ENCODE results near the gene CATSPERD.

The CATSPERD gene

DNA sequence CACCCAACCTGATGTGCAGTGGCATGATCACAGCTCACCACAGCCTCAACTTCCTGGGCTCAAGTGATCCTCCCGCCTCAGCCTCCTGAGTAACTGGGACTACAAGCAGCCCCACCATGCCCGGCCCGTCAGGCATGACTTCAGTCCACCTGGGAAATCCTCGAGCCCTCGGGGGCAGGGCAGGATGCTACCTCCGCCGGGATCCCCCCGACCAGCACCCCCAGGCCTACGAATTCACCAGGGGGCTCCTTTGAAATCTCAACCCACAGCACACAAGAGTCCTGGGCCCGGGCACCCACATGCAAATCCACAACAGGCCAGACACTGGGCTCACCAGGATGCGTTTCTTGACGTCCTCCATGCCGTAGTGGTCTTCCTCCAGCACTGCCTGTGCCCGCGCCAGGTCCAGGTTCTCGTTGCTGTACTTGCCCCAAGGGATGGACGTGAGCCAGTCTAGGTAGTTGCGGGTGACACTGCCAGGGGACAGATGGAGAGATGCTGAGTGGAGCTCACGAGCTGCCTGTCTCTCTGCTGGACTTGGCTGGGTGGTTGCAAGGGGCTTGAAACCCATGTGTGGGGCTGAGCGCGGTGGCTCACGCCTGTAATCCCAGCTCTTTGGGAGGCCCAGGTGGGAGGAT lies 19.9 kb upstream of the CATSPERD start:
- TF ChIP-seq GATA3 (IDR thresholded peaks at IDR 0.05; ENCODE audit: low read depth, low read length) (no peak), GATA2 (IDR thresholded peaks at IDR 0.05; ENCODE audit: low read depth, low read length) (no peak)

DNA sequence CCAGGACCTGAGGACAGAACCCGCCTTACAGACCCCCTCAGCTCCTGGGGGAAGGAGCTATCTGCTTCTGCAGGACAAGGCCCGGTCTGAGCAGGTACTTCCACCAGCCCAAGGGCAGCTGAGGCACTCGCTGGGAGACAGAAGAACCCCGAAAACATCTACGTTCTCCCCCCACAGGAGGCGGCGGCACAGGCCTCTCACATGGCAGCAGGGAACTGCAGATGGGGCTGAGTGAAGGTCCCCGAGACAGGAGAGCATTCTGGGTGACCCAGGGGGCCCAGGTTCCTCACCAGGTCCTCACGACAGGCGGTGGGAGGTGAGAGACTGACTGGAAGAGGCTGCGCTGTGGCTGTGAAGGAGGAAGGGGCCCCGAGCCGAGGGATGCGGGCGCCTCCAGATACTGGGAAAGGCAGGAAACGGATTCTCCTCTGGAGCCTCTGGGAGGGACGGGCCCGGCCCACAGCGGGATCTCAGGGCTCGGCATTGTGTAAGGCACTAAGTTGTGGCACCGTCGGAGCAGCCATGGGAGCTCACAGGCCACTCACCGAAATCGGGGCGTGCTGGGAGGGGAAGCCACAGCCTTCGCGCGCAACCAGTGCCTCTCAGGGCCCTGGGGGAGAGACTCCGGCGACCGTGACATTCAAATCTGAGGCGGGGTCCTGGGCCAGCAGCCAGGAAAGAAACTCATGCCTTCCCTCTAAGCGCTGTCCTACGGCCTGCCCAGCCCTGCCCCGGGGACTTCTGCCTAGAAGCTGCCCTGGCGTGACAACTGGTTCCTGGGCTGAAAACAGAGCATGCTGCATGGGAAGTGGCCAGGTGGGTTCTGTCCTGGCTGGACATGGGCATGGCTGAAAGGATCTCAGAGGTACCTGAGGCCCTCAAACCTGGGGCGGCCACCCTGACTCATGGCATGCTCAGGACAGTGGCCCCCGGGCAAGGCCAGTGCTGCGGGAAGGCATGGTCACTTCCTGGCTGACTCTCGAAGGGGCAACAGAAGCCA lies 16.3 kb upstream of the CATSPERD start:
- no peak for TF ChIP-seq GATA2 (IDR thresholded peaks at IDR 0.05; ENCODE audit: low read depth, low read length)
- TF ChIP-seq GATA3 (IDR thresholded peaks at IDR 0.05; ENCODE audit: low read depth, low read length), result no peak

GRCh38 chr19:5705552-5705951 lies 14.9 kb upstream of the CATSPERD start:
- TF ChIP-seq GATA2 (IDR thresholded peaks at IDR 0.05; ENCODE audit: low read depth, low read length) (no peak), GATA3 (IDR thresholded peaks at IDR 0.05; ENCODE audit: low read depth, low read length) (no peak)

GRCh38 chr19:5706876-5707573 lies 13.4 kb upstream of the CATSPERD start:
- TF ChIP-seq GATA3 (IDR thresholded peaks at IDR 0.05; ENCODE audit: low read depth, low read length), result no peak
- no peak for TF ChIP-seq GATA2 (IDR thresholded peaks at IDR 0.05; ENCODE audit: low read depth, low read length)

DNA sequence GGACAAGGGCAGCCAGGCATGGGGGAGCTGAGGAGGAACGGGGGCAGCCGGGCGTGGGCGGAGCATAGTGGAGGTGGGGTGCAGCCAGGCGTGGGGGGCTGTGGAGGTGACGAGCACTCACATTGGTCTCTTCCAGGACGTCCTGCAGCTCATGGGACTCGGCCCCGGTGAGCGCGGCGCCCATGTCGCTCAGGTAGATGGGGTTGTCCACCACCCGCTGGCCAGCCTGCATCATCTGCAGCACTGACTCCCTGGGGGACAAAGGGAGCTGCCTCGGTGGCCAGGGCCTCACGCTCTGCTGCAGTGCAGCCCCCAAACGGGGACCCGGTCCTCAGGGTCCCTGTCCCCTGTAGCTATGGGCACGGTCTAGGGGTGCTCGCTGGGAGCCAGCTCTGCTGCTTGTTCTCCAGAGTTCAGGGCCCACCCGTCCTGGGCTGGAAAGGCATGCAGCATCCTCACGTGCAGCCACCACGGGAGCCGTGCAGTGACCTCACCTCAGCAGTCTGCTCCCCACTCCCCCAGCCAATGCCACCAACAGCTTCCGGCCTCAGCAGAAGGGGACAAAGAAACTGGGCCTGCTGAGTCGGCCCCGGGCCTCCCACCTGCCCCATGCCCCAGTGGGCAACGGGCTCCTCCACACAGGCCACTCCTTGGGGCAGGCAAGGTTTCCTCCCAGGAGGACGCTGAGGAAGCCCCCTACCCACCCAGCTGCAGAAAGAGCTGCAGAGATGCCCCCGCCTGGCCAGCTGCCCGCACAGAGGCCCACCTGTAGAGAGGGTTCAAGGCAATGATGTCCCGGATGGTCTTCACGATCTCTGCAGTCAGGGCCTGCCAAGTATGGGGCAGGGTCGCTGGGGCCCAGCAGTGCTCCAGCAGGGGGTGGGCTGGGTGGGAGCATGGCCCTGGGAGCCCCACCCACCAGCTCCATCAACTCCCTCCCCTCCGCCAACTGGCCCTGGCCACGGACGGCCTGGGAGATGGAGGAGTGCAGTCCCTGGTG lies 12.6 kb upstream of the CATSPERD start:
- TF ChIP-seq GATA2 (IDR thresholded peaks at IDR 0.05; ENCODE audit: low read depth, low read length), result no peak

DNA sequence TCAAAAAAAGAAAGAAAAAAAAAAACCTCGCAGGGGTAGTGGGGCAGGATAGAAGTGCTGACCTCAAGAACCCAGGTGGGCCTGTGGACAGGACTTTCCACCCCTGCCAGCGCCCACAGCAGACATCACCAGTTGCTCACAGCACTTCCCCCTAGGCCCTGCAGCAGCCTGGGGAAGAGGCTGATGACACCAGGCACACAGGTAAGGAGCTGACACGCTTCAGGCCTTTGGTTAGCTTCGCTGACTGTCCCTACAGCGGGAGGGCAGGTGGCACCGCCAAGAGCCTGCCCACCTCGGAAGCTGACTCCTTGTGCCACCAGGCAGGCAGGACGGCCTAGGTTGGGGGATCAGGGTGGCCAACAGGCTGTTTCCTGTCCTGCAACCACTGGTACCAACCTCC lies 9.4 kb upstream of the CATSPERD start:
- TF ChIP-seq GATA3 (IDR thresholded peaks at IDR 0.05; ENCODE audit: low read depth, low read length), result no peak
- no peak for TF ChIP-seq GATA2 (IDR thresholded peaks at IDR 0.05; ENCODE audit: low read depth, low read length)

- TF ChIP-seq GATA3 (IDR thresholded peaks at IDR 0.05; ENCODE audit: low read depth, low read length), result no peak
- no peak for TF ChIP-seq GATA2 (IDR thresholded peaks at IDR 0.05; ENCODE audit: low read depth, low read length)
Measured at GRCh38 chr19:5711713-5712161, 8.7 kb upstream of the CATSPERD start.

DNA sequence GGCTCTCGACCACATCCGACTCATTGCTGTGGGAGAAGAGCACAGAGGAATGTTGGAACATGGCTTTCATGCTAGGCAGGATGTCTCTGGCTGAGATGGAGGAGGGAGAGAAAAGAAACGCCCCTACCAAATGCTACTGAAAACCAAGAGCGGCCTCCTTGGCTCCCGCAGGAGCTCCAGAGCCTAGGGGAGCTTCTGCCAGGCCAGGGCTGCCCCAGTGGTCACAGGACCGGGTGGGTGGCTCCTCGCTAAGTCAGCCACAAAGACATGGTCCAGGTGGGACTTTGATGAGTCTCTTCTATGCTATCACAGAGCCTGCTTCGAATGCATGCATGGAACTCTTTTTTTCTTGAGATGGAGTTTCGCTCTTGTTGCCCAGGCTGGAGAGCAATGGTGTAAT lies 7.2 kb upstream of the CATSPERD start:
- TF ChIP-seq GATA2 (IDR thresholded peaks at IDR 0.05; ENCODE audit: low read depth, low read length) (no peak), GATA3 (IDR thresholded peaks at IDR 0.05; ENCODE audit: low read depth, low read length) (no peak)

DNA sequence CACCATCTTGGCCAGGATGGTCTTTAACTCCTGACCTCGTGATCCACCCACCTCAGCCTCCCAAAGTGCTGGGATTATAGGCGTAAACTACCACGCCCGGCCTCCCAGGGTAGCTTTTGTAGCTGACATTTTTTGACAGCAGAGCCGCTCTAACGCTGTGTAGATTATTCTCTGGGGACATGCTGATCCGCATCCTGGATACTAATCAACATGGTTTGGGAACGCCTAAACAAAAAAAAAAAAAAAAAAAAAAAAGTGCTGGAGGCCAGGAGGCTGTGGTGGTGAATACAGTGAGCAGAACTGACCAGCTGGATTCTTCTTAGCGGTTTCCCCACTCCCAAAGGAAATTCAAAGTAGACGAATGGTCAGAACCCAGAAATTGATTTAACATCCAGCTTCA lies 5.6 kb upstream of the CATSPERD start:
- TF ChIP-seq GATA3 (IDR thresholded peaks at IDR 0.05; ENCODE audit: low read depth, low read length) (no peak), GATA2 (IDR thresholded peaks at IDR 0.05; ENCODE audit: low read depth, low read length) (no peak)

GRCh38 chr19:5717215-5717935 lies 3.1 kb upstream of the CATSPERD start:
- TF ChIP-seq GATA2 (IDR thresholded peaks at IDR 0.05; ENCODE audit: low read depth, low read length), result no peak
- no peak for TF ChIP-seq GATA3 (IDR thresholded peaks at IDR 0.05; ENCODE audit: low read depth, low read length)

DNA sequence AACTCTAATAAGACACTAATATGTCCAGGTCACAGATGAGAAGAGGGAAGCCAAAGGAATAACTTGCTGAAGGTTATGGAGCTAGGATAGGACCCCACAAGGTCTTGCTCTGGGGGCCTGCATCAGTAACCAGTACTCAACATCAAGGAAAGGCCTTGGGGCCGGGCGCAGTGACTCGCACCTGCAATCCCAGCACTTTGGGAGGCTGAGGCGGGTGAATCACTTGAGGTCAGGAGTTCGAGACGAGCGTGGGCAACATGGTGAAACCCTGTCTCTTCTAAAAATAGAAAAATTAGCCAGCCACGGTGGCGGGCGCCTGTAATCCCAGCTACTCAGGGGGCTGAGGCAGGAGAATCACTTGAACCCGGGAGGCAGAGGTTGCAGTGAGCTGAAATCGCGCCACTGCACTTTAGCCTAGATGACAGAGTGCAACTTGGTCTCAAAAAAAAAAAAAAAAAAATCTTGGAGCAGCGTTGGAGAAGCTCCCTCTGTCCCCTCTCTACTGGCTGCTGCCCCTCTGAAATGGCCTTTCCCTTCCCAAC lies 2.3 kb upstream of the CATSPERD start:
- TF ChIP-seq GATA3 (IDR thresholded peaks at IDR 0.05; ENCODE audit: low read depth, low read length) (no peak), GATA2 (IDR thresholded peaks at IDR 0.05; ENCODE audit: low read depth, low read length) (no peak)

GRCh38 chr19:5718579-5719273 lies 1.7 kb upstream of the CATSPERD start:
- TF ChIP-seq GATA2 (IDR thresholded peaks at IDR 0.05; ENCODE audit: low read depth, low read length) (no peak), GATA3 (IDR thresholded peaks at IDR 0.05; ENCODE audit: low read depth, low read length) (no peak)
